ACC112 (cell line): Measurements from ENCODE around the gene CYB561A3.

ENCODE experiments used
- H2AFZ ChIP-seq: fragments of 200-600 bp; sonication (generic); one replicate; pipeline ENCODE4 v1.6.0; 2017; ENCODE audit warnings: antibody characterized with exemption, low read length; ENCODE audit not compliant: unreplicated experiment
- H3K27ac ChIP-seq: fragments of 200-600 bp; sonication (generic); 2 replicates; pipeline ENCODE4 v1.5.1; 2014; ENCODE audit warnings: low read depth, mild to moderate bottlenecking, antibody characterized with exemption, low read length, moderate library complexity
- H3K27me3 ChIP-seq: fragments of 200-600 bp; sonication (generic); 2 replicates; pipeline ENCODE4 v1.6.1; 2014; ENCODE audit warnings: mild to moderate bottlenecking, antibody characterized with exemption, low read length, moderate library complexity, mixed read lengths; ENCODE audit not compliant: insufficient read depth
- H3K36me3 ChIP-seq: fragments of 200-600 bp; sonication (generic); 2 replicates; pipeline ENCODE4 v1.6.1; 2016; ENCODE audit warnings: mild to moderate bottlenecking, antibody characterized with exemption, low read length, moderate library complexity, mixed read lengths; ENCODE audit not compliant: insufficient read depth
- H3K4me1 ChIP-seq: fragments of 200-600 bp; sonication (generic); one replicate; pipeline ENCODE4 v1.6.1; 2016; ENCODE audit warnings: low read length, mixed read lengths; ENCODE audit not compliant: insufficient read depth, unreplicated experiment, control insufficient read depth
- H3K4me3 ChIP-seq: fragments of 200-600 bp; sonication (generic); 2 replicates; pipeline ENCODE4 v1.5.1; 2014; ENCODE audit warnings: mild to moderate bottlenecking, low read depth, low read length
- H3K79me2 ChIP-seq: fragments of 200-600 bp; sonication (generic); one replicate; pipeline ENCODE4 v1.6.0; 2016; ENCODE audit warnings: low read length; ENCODE audit not compliant: control insufficient read depth, unreplicated experiment, insufficient read depth

The CYB561A3 gene

GRCh38 chr11:61353131-61354067, 8.3 kb downstream of the CYB561A3 start:
- H3K27me3 ChIP-seq = no peaks in the 10 kb centered on the region
- no peak overlapping the region for H3K27ac ChIP-seq
- H2AFZ ChIP-seq = no peak overlapping the region
- peaks cover 4% of the 10 kb centered on the region for H3K4me1 ChIP-seq
- no peaks in the 10 kb centered on the region for H3K79me2 ChIP-seq
- no peak overlapping the region for H3K4me3 ChIP-seq
- H3K36me3 ChIP-seq = no peaks in the 10 kb centered on the region

- Histone ChIP-seq H2AFZ (no peak overlapping the region), H3K27ac (no peak overlapping the region), H3K36me3 (no peaks in the 10 kb centered on the region), H3K4me1 (peaks cover 12% of the 10 kb centered on the region), H3K79me2 (no peaks in the 10 kb centered on the region), H3K4me3 (no peak overlapping the region), H3K27me3 (no peaks in the 10 kb centered on the region)
Measured at GRCh38 chr11:61352038-61352437, 9.6 kb downstream of the CYB561A3 start.

GRCh38 chr11:61350803-61351202, 10.9 kb downstream of the CYB561A3 start:
- Histone ChIP-seq H3K79me2 (no peaks in the 10 kb centered on the region), H3K4me3 (no peak overlapping the region), H2AFZ (no peak overlapping the region), H3K27ac (no peak overlapping the region), H3K4me1 (peaks cover 12% of the 10 kb centered on the region), H3K36me3 (no peaks in the 10 kb centered on the region), H3K27me3 (no peaks in the 10 kb centered on the region)

GRCh38 chr11:61350336-61350735, 11.3 kb downstream of the CYB561A3 start:
- peaks cover 12% of the 10 kb centered on the region for H3K4me1 ChIP-seq
- no peak overlapping the region for H3K27ac ChIP-seq
- H2AFZ ChIP-seq = no peak overlapping the region
- H3K36me3 ChIP-seq = no peaks in the 10 kb centered on the region
- H3K27me3 ChIP-seq = no peaks in the 10 kb centered on the region
- no peak overlapping the region for H3K4me3 ChIP-seq
- H3K79me2 ChIP-seq = no peaks in the 10 kb centered on the region

- Histone ChIP-seq H2AFZ (no peak overlapping the region), H3K4me1 (peaks cover 12% of the 10 kb centered on the region), H3K4me3 (no peak overlapping the region), H3K79me2 (no peaks in the 10 kb centered on the region), H3K27me3 (no peaks in the 10 kb centered on the region), H3K27ac (no peak overlapping the region), H3K36me3 (no peaks in the 10 kb centered on the region)
Measured at GRCh38 chr11:61349916-61350315, 11.8 kb downstream of the CYB561A3 start.

GRCh38 chr11:61349189-61349751, 12.4 kb downstream of the CYB561A3 start:
- Histone ChIP-seq H3K4me3 (no peak overlapping the region), H3K27ac (peak overlapping the region; percentile 66; the same call in 1 of the 2 replicates), H3K79me2 (no peaks in the 10 kb centered on the region), H3K36me3 (no peaks in the 10 kb centered on the region), H3K4me1 (peaks cover 12% of the 10 kb centered on the region), H3K27me3 (no peaks in the 10 kb centered on the region), H2AFZ (no peak overlapping the region)

- Histone ChIP-seq H3K79me2 (no peaks in the 10 kb centered on the region), H3K4me3 (no peak overlapping the region), H2AFZ (no peak overlapping the region), H3K27me3 (no peaks in the 10 kb centered on the region), H3K27ac (peak overlapping the region; percentile 69; the same call in 1 of the 2 replicates), H3K36me3 (no peaks in the 10 kb centered on the region), H3K4me1 (peaks cover 12% of the 10 kb centered on the region)
Measured at GRCh38 chr11:61347916-61348461, 13.7 kb downstream of the CYB561A3 start.

GRCh38 chr11:61345954-61346843, 15.5 kb downstream of the CYB561A3 start:
- H3K27me3 ChIP-seq = no peaks in the 10 kb centered on the region
- H3K79me2 ChIP-seq = no peaks in the 10 kb centered on the region
- H3K4me1 ChIP-seq = peaks cover 12% of the 10 kb centered on the region
- H3K4me3 ChIP-seq = no peak overlapping the region
- no peak overlapping the region for H3K27ac ChIP-seq
- H2AFZ ChIP-seq = no peak overlapping the region
- H3K36me3 ChIP-seq = no peaks in the 10 kb centered on the region

GRCh38 chr11:61345170-61345610, 16.5 kb downstream of the CYB561A3 start:
- no peaks in the 10 kb centered on the region for H3K79me2 ChIP-seq
- no peak overlapping the region for H3K27ac ChIP-seq
- no peak overlapping the region for H3K4me3 ChIP-seq
- H3K36me3 ChIP-seq = no peaks in the 10 kb centered on the region
- H3K4me1 ChIP-seq = peaks cover 12% of the 10 kb centered on the region
- H2AFZ ChIP-seq = no peak overlapping the region
- no peaks in the 10 kb centered on the region for H3K27me3 ChIP-seq
